HepG2 (cell line): ENCODE measurements around the gene NPDC1. TPM values are rescaled to one million over a fixed set of nuclear protein-coding genes. Genes with fewer than 3 reads are reported as not detected.

Experiments
- ATAC-seq: fragments of 200-7000 bp; cut with Tn5 transposase; 3 replicates; pipeline ENCODE4 v1.9.1; 2020; ENCODE audit warnings: mild to moderate bottlenecking, moderate library complexity
- BruUV-seq: library from RNA; stranded (reverse); fragments of 400-500 nt; replicated peaks from 2 replicates; lab custom pipeline; 2021; lab: Mats Ljungman, UMichigan
- CTCF ChIA-PET: fragments of 300-600 bp; formaldehyde crosslinking; extraction: SDS; loops from one replicate; lab custom pipeline; 2021; ENCODE audit warnings: low total read pairs, inconsistent platforms, low intra/inter-chr PET ratio; lab: Yijun Ruan, JAX
- POLR2A ChIA-PET: fragments of 350-600 bp; sonication (Branson Sonifier 250); formaldehyde crosslinking; loops from one replicate; lab custom pipeline; 2020; ENCODE audit warnings: antibody characterized with exemption, inconsistent platforms; lab: Yijun Ruan, JAX
- DNase-seq: peaks from one replicate; pipeline ENCODE4 v3.0.0-alpha.2; 2015; ENCODE audit warnings: low spot score
- FAIRE-seq: peaks from 3 replicates; lab custom pipeline; 2011; peaks lifted over from hg19 to GRCh38; lab: Jason Lieb, UNC
- H2AFZ ChIP-seq: one replicate; pipeline ENCODE4 v1.6.1; 2011; ENCODE audit warnings: low read length, inconsistent platforms
- H3K27ac ChIP-seq: fragments of 300-600 bp; 3 replicates; pipeline ENCODE4 v1.8.0; 2011; ENCODE audit warnings: mixed run types, mild to moderate bottlenecking, mixed read lengths, low read length, inconsistent platforms; ENCODE audit not compliant: insufficient read depth; ENCODE audit errors: extremely low read length
- H3K27me3 ChIP-seq, 2 experiments: fragments of 200-600 bp in 1 of 2; 2 replicates in 1 of 2; 3 replicates in 1 of 2; pipeline versions ENCODE4 v1.6.0 to v1.8.0; 2011; ENCODE audit warnings: low read length in 2 of 2, mild to moderate bottlenecking in 2 of 2, moderate library complexity in 2 of 2, inconsistent platforms in 1 of 2; ENCODE audit not compliant: insufficient read depth in 2 of 2, control insufficient read depth in 1 of 2
- H3K36me3 ChIP-seq, 2 experiments: fragments of 200-600 bp in 1 of 2; replicated peaks in 1 of 2; 2 replicates in 1 of 2; 3 replicates in 1 of 2; pipeline versions ENCODE4 v1.5.1 to v1.8.0; 2011; ENCODE audit warnings: low read length in 2 of 2, inconsistent platforms in 1 of 2; ENCODE audit not compliant: insufficient read depth in 2 of 2, control insufficient read depth in 1 of 2
- H3K4me1 ChIP-seq: 2 replicates; pipeline ENCODE4 v1.5.1; 2012; ENCODE audit warnings: low read length, inconsistent platforms; ENCODE audit not compliant: insufficient read depth
- H3K4me2 ChIP-seq: 2 replicates; pipeline ENCODE4 v1.6.0; 2011; ENCODE audit warnings: low read depth, low read length, inconsistent platforms
- H3K4me3 ChIP-seq, 3 experiments: fragments of 200-600 bp in 1 of 3; sonication (generic), shearing (Covaris generic) in 1 of 3; replicated peaks in 1 of 3; 2 replicates each; pipeline ENCODE4 v1.5.1; 2011 to 2016; ENCODE audit warnings: low read length in 3 of 3, inconsistent platforms in 2 of 3, low read depth in 2 of 3, mild to moderate bottlenecking in 2 of 3, control low read depth in 1 of 3, mixed read lengths in 1 of 3; ENCODE audit not compliant: insufficient read depth in 1 of 3
- H3K79me2 ChIP-seq: one replicate; pipeline ENCODE4 v1.6.1; 2011; ENCODE audit warnings: low read length, inconsistent platforms; ENCODE audit not compliant: insufficient read depth
- H3K9ac ChIP-seq: 2 replicates; pipeline ENCODE4 v1.6.0; 2011; ENCODE audit warnings: mild to moderate bottlenecking, low read depth, low read length, inconsistent platforms; ENCODE audit not compliant: insufficient read depth
- H3K9me3 ChIP-seq: 2 replicates; pipeline ENCODE4 v1.5.1; 2012; ENCODE audit warnings: mild to moderate bottlenecking, low read length
- H4K20me1 ChIP-seq: 2 replicates; pipeline ENCODE4 v1.6.0; 2011; ENCODE audit warnings: inconsistent platforms, mild to moderate bottlenecking, low read length, moderate library complexity; ENCODE audit not compliant: insufficient read depth
- AGO2 ChIP-seq: fragments of 200-400 bp; formaldehyde crosslinking; optimal IDR thresholded peaks from 2 replicates; pipeline ENCODE3; 2017; ENCODE audit warnings: mild to moderate bottlenecking, low read depth, low read length, moderate library complexity
- GRHL1 ChIP-seq: sonication (generic); formaldehyde crosslinking; conservative IDR thresholded peaks from 2 replicates; pipeline ENCODE4 v1.8.0; 2022; ENCODE audit warnings: missing genetic modification reagents
- HINFP ChIP-seq: sonication (generic); formaldehyde crosslinking; IDR thresholded peaks from 2 replicates; pipeline ENCODE4 v1.4.0; 2020; ENCODE audit warnings: low read depth, mild to moderate bottlenecking, missing genetic modification reagents
- MIXL1 ChIP-seq: IDR thresholded peaks from 2 replicates; pipeline ENCODE4 v1.6.1; 2016
- NONO ChIP-seq, 2 experiments: fragments of 450-650 bp in 1 of 2; sonication (generic) in 1 of 2; formaldehyde crosslinking in 1 of 2; IDR thresholded peaks in 1 of 2; conservative IDR thresholded peaks in 1 of 2; 2 replicates each; pipeline versions ENCODE4 v1.6.1 to v1.8.0; 2017 to 2022; ENCODE audit warnings: mild to moderate bottlenecking in 1 of 2, missing genetic modification reagents in 1 of 2, moderate library complexity in 1 of 2
- PRPF4 ChIP-seq: fragments of 200-400 bp; formaldehyde crosslinking; IDR thresholded peaks from 2 replicates; pipeline ENCODE4 v1.6.1; 2016; ENCODE audit warnings: low read length, low read depth; ENCODE audit not compliant: poor library complexity, severe bottlenecking
- SOX13 ChIP-seq, 3 experiments: fragments of 450-650 bp in 1 of 3; sonication (generic) in 1 of 3; formaldehyde crosslinking in 1 of 3; IDR thresholded peaks in 2 of 3; conservative IDR thresholded peaks in 1 of 3; 2 replicates each; pipeline versions ENCODE4 v1.5.0 to v1.6.1; 2016 to 2020; ENCODE audit warnings: antibody characterized with exemption in 1 of 3, mild to moderate bottlenecking in 1 of 3, missing compliant biosample characterization in 1 of 3, missing genetic modification reagents in 1 of 3, moderate library complexity in 1 of 3
- ZBTB2 ChIP-seq: sonication (generic); formaldehyde crosslinking; IDR thresholded peaks from 2 replicates; pipeline ENCODE4 v1.8.0; 2022; ENCODE audit warnings: low read depth, missing genetic modification reagents
- ZBTB33 ChIP-seq: sonication (generic); formaldehyde crosslinking; IDR thresholded peaks from 2 replicates; pipeline ENCODE4 v1.4.0; 2020; ENCODE audit warnings: missing genetic modification reagents
- ZBTB38 ChIP-seq: sonication (generic); formaldehyde crosslinking; IDR thresholded peaks from 2 replicates; pipeline ENCODE4 v1.5.1; 2020; ENCODE audit warnings: mild to moderate bottlenecking, missing genetic modification reagents
- ZNF263 ChIP-seq: sonication (generic); formaldehyde crosslinking; IDR thresholded peaks from 2 replicates; pipeline ENCODE4 v1.4.0; 2020; ENCODE audit warnings: missing genetic modification reagents
- ZNF800 ChIP-seq: sonication (generic); formaldehyde crosslinking; IDR thresholded peaks from 2 replicates; pipeline ENCODE4 v1.4.0; 2020; ENCODE audit warnings: missing genetic modification reagents
- ZNF816 ChIP-seq: sonication (generic); formaldehyde crosslinking; IDR thresholded peaks from 2 replicates; pipeline ENCODE4 v1.8.0; 2022; ENCODE audit warnings: missing genetic modification reagents, mild to moderate bottlenecking, borderline replicate concordance
- WGBS: methylation state at CpG from one replicate; pipeline ENCODE4 v1.1.6; 2017; ENCODE audit warnings: low lambda C conversion rate; 5-methylcytosine and 5-hydroxymethylcytosine counted together
- in situ Hi-C: cut with HindIII; loops from 2 replicates; pipeline ENCODE4 v1.10.0; 2017; ENCODE audit warnings: low pct_unique_long_range_greater_than_20kb; ENCODE audit not compliant: extremely low pct_ligation_motif_present
- intact Hi-C: fragments of 100-400 bp; cut with micrococcal nuclease; formaldehyde crosslinking; loops from one replicate; pipeline ENCODE4 v1.10.0; 2022; ENCODE audit not compliant: unreplicated experiment
- polyA plus RNA-seq, 8 experiments: library from polyadenylated mRNA; depleted of rRNA in 3 of 8; stranded (reverse) in 7 of 8; unstranded in 1 of 8; fragments of >200 nt; fragmentation: Illumina TruSeq in 4 of 8; extraction: Trizol in 4 of 8; gene quantifications; 2 replicates each; pipeline versions ENCODE4 v1.2.1 to v1.2.3, GENCODE V29; 2011 to 2016; ENCODE audit warnings: low read depth in 4 of 8, missing spikeins in 1 of 8, mixed read lengths in 1 of 8; ENCODE audit not compliant: insufficient read depth in 1 of 8
- total RNA-seq, 5 experiments: library from RNA; depleted of rRNA; stranded (reverse); fragments of >200 nt; fragmentation: Illumina TruSeq; extraction: Trizol; gene quantifications; 2 replicates each; pipeline ENCODE4 v1.2.3, GENCODE V29; 2016; ENCODE audit warnings: low read depth in 1 of 5

Gene NPDC1
- total and polyA plus RNA-seq, 2 of the 13 experiments (the other 11 are each of a cell fraction or from before 2014, with no cell fraction given) = 0.84 to 5.4 TPM

GRCh38 chr9:136995362-136995761, 50.6 kb downstream of the NPDC1 start:
- no peaks in the 10 kb centered on the region for H3K27me3 ChIP-seq
- no peak overlapping the region for H3K4me2 ChIP-seq
- no peaks in the 10 kb centered on the region for H4K20me1 ChIP-seq
- WGBS = 87% methylated on average over 19 of the region's 30 CpGs
- in situ Hi-C loops (no loop called here), intact Hi-C loops (no loop called here)
- no peaks in the 10 kb centered on the region for H3K9me3 ChIP-seq
- ChIA-PET CTCF (no interaction called here), POLR2A (interaction anchor here (1.0 to 1.8 kb wide), 4 partner anchors 27 to 196 kb away, joined by 3 to 8 read pairs (median 4); partner anchors contain the start of genes C8G and FBXW5)
- H3K27ac ChIP-seq = no peak overlapping the region
- no peak overlapping the region for H2AFZ ChIP-seq
- ATAC-seq (no peak), FAIRE-seq (no peak), DNase-seq (no peak)
- no peak overlapping the region for H3K4me3 ChIP-seq
- H3K36me3 ChIP-seq = no peaks in the 10 kb centered on the region
- no peak overlapping the region for H3K9ac ChIP-seq
- peaks cover 67% of the 10 kb centered on the region for H3K4me1 ChIP-seq
- H3K79me2 ChIP-seq = peaks cover 5% of the 10 kb centered on the region
- no TSS peak for BruUV-seq
- TF ChIP-seq ZNF263 (CRISPR knock-in tag) = no peak
- peak; percentile 76 for TF ChIP-seq PRPF4
- TF ChIP-seq HINFP (CRISPR knock-in tag) = no peak
- TF ChIP-seq ZBTB2 = no peak
- TF ChIP-seq SOX13 (IDR thresholded peaks at IDR 0.05) = no peak
- TF ChIP-seq SOX13 (CRISPR knock-in tag; conservative IDR thresholded peaks at IDR 0.05 in 1 of 2, IDR thresholded peaks at IDR 0.05 in 1 of 2) = no peak
- no peak for TF ChIP-seq NONO (IDR thresholded peaks at IDR 0.05)
- TF ChIP-seq NONO (CRISPR knock-in tag; conservative IDR thresholded peaks at IDR 0.05) = no peak
- TF ChIP-seq ZNF800 (CRISPR knock-in tag) = no peak
- no peak for TF ChIP-seq ZNF816 (CRISPR knock-in tag)
- TF ChIP-seq GRHL1 (CRISPR knock-in tag) = no peak
- TF ChIP-seq ZBTB38 (CRISPR knock-in tag) = peak; percentile 74; the same call in 1 of the 2 replicates
- TF ChIP-seq AGO2 = peak; percentile 44
- TF ChIP-seq MIXL1 (CRISPR knock-in tag) = no peak
- no peak for TF ChIP-seq ZBTB33
